Suprapubic skin (tissue), 4 donors: Measurements from ENCODE around the gene SERPINA1.

ENCODE experiments used
- EP300 ChIP-seq: sonication (generic); formaldehyde crosslinking; IDR thresholded peaks from one replicate; pipeline ENCODE4 v1.6.1; 2017; ENCODE audit warnings: antibody characterized with exemption
- POLR2A ChIP-seq, 2 donors: fragments of 450-650 bp; IDR thresholded peaks; one replicate each; pipeline ENCODE4 v1.6.1; 2017; ENCODE audit warnings: antibody characterized with exemption in 2 of 2, mild to moderate bottlenecking in 2 of 2, moderate library complexity in 2 of 2
- POLR2AphosphoS5 ChIP-seq, 3 donors: sonication (generic); formaldehyde crosslinking; IDR thresholded peaks; one replicate each; pipeline ENCODE4 v1.6.1; 2017; ENCODE audit warnings: antibody characterized with exemption in 3 of 3
- TF ChIP-seq, protein P1 (sequence below), 2 donors: fragments of 200-600 bp in 1 of 2; fragments of 450-650 bp in 1 of 2; sonication (generic) in 1 of 2; IDR thresholded peaks; one replicate each; pipeline ENCODE4 v1.5.1; 2016 to 2019; ENCODE audit warnings: antibody characterized with exemption in 2 of 2, mild to moderate bottlenecking in 1 of 2, moderate library complexity in 1 of 2

DNA sequence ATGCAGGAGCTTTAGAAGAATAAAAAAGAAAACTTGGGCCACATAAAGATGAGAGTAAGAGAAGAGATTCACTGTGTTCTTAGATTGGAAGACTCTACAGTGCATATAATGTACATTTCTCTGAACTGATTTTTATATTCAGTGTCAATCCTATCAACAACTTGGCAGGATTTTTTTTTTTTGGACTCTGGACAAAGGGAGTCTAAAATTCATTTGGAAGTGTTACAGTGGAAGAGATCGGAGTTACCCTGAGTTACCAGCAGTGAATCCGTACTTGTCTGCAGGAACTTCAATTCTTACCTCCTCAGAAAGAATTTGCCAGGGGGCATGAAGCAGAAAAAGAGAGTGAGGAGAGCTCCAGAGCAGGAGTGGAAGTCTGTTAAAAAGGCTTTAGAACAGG lies 40.2 kb upstream of the SERPINA1 start:
- TF ChIP-seq, protein P1, sequence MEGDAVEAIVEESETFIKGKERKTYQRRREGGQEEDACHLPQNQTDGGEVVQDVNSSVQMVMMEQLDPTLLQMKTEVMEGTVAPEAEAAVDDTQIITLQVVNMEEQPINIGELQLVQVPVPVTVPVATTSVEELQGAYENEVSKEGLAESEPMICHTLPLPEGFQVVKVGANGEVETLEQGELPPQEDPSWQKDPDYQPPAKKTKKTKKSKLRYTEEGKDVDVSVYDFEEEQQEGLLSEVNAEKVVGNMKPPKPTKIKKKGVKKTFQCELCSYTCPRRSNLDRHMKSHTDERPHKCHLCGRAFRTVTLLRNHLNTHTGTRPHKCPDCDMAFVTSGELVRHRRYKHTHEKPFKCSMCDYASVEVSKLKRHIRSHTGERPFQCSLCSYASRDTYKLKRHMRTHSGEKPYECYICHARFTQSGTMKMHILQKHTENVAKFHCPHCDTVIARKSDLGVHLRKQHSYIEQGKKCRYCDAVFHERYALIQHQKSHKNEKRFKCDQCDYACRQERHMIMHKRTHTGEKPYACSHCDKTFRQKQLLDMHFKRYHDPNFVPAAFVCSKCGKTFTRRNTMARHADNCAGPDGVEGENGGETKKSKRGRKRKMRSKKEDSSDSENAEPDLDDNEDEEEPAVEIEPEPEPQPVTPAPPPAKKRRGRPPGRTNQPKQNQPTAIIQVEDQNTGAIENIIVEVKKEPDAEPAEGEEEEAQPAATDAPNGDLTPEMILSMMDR (IDR thresholded peaks at IDR 0.05) = no peak
- no peak for TF ChIP-seq POLR2A (IDR thresholded peaks at IDR 0.05)
- no peak for TF ChIP-seq POLR2AphosphoS5 (IDR thresholded peaks at IDR 0.05)
- no peak for TF ChIP-seq EP300
